Parathyroid adenoma (tissue), 2 donors: ENCODE data around the gene FTCDNL1.

Source experiments
- H2AFZ ChIP-seq: fragments of 300-600 bp; sonication (generic); one replicate; pipeline ENCODE4 v1.7.0; 2017; ENCODE audit warnings: antibody characterized with exemption, mild to moderate bottlenecking
- H3K27ac ChIP-seq: fragments of 300-600 bp; sonication (generic); one replicate; pipeline ENCODE4 v1.7.0; 2017
- H3K27me3 ChIP-seq: fragments of 300-600 bp; sonication (generic); one replicate; pipeline ENCODE4 v1.7.0; 2017; ENCODE audit warnings: low read length; ENCODE audit not compliant: control insufficient read depth, insufficient read depth
- H3K36me3 ChIP-seq: fragments of 300-600 bp; sonication (generic); one replicate; pipeline ENCODE4 v1.7.0; 2017; ENCODE audit warnings: low read length; ENCODE audit not compliant: control insufficient read depth, insufficient read depth
- H3K4me1 ChIP-seq: fragments of 300-600 bp; sonication (generic); one replicate; pipeline ENCODE4 v1.7.0; 2017; ENCODE audit warnings: control low read depth
- H3K4me2 ChIP-seq: fragments of 300-600 bp; sonication (generic); one replicate; pipeline ENCODE4 v1.7.0; 2017; ENCODE audit warnings: low read length
- H3K4me3 ChIP-seq: fragments of 300-600 bp; sonication (generic); one replicate; pipeline ENCODE4 v1.7.0; 2017; ENCODE audit warnings: low read depth, low read length
- H3K79me2 ChIP-seq: fragments of 300-600 bp; sonication (generic); one replicate; pipeline ENCODE4 v1.7.0; 2017; ENCODE audit warnings: control low read depth
- H3K9ac ChIP-seq: fragments of 300-600 bp; sonication (generic); one replicate; pipeline ENCODE4 v1.7.0; 2017; ENCODE audit warnings: mild to moderate bottlenecking
- H3K9me3 ChIP-seq: fragments of 300-600 bp; sonication (generic); one replicate; pipeline ENCODE4 v1.7.0; 2017; ENCODE audit warnings: low read length; ENCODE audit not compliant: control insufficient read depth
- CTCF ChIP-seq: fragments of 300-600 bp; sonication (generic); IDR thresholded peaks from one replicate; pipeline ENCODE4 v1.7.0; 2017; ENCODE audit warnings: antibody characterized with exemption, mild to moderate bottlenecking
- donor health status: primary hyperparathyroidism.

FTCDNL1 gene

GRCh38 chr2:199882667-199883066 is 31.7 kb upstream of the FTCDNL1 start:
- H2AFZ ChIP-seq: no peak overlapping the region
- H3K4me3 ChIP-seq: no peak overlapping the region
- no peak overlapping the region for H3K9ac ChIP-seq
- H3K27me3 ChIP-seq: no peaks in the 10 kb centered on the region
- H3K4me1 ChIP-seq: no peaks in the 10 kb centered on the region
- H3K36me3 ChIP-seq: no peaks in the 10 kb centered on the region
- no peaks in the 10 kb centered on the region for H3K79me2 ChIP-seq
- H3K4me2 ChIP-seq: no peak overlapping the region
- H3K27ac ChIP-seq: no peak overlapping the region
- H3K9me3 ChIP-seq: no peaks in the 10 kb centered on the region
- TF ChIP-seq CTCF: no peak

GRCh38 chr2:199875400-199875799 is 24.4 kb upstream of the FTCDNL1 start:
- no peak for TF ChIP-seq CTCF
- Histone ChIP-seq H3K4me3 (no peak overlapping the region), H3K4me1 (no peaks in the 10 kb centered on the region)

GRCh38 chr2:199874209-199874608 is 23.2 kb upstream of the FTCDNL1 start:
- TF ChIP-seq CTCF: no peak
- no peaks in the 10 kb centered on the region for H3K79me2 ChIP-seq

More at GRCh38 chr2:199875400-199875799, 24.4 kb upstream of the FTCDNL1 start:
- Histone ChIP-seq H3K27ac (no peak overlapping the region), H3K4me2 (no peak overlapping the region), H3K36me3 (no peaks in the 10 kb centered on the region), H2AFZ (no peak overlapping the region), H3K79me2 (no peaks in the 10 kb centered on the region), H3K9me3 (no peaks in the 10 kb centered on the region), H3K27me3 (no peaks in the 10 kb centered on the region), H3K9ac (no peak overlapping the region)

GRCh38 chr2:199870581-199870980 is 19.6 kb upstream of the FTCDNL1 start:
- H3K27ac ChIP-seq: no peak overlapping the region
- no peaks in the 10 kb centered on the region for H3K4me1 ChIP-seq
- H2AFZ ChIP-seq: no peak overlapping the region
- H3K36me3 ChIP-seq: no peaks in the 10 kb centered on the region
- H3K79me2 ChIP-seq: no peaks in the 10 kb centered on the region
- H3K9ac ChIP-seq: no peak overlapping the region
- H3K4me2 ChIP-seq: no peak overlapping the region
- no peaks in the 10 kb centered on the region for H3K27me3 ChIP-seq
- TF ChIP-seq CTCF: no peak
- no peaks in the 10 kb centered on the region for H3K9me3 ChIP-seq
- no peak overlapping the region for H3K4me3 ChIP-seq

More at GRCh38 chr2:199874209-199874608, 23.2 kb upstream of the FTCDNL1 start:
- H2AFZ ChIP-seq: no peak overlapping the region
- no peak overlapping the region for H3K4me3 ChIP-seq
- H3K27me3 ChIP-seq: no peaks in the 10 kb centered on the region
- no peak overlapping the region for H3K27ac ChIP-seq
- no peaks in the 10 kb centered on the region for H3K9me3 ChIP-seq
- no peaks in the 10 kb centered on the region for H3K4me1 ChIP-seq
- H3K9ac ChIP-seq: no peak overlapping the region
- no peaks in the 10 kb centered on the region for H3K36me3 ChIP-seq
- H3K4me2 ChIP-seq: no peak overlapping the region

GRCh38 chr2:199869653-199870052 is 18.7 kb upstream of the FTCDNL1 start:
- Histone ChIP-seq H3K27me3 (no peaks in the 10 kb centered on the region), H3K9me3 (no peaks in the 10 kb centered on the region), H2AFZ (no peak overlapping the region), H3K36me3 (no peaks in the 10 kb centered on the region), H3K4me3 (no peak overlapping the region), H3K4me1 (no peaks in the 10 kb centered on the region), H3K79me2 (no peaks in the 10 kb centered on the region), H3K9ac (no peak overlapping the region), H3K4me2 (no peak overlapping the region), H3K27ac (no peak overlapping the region)
- TF ChIP-seq CTCF: no peak
